ENCODE measurements around the gene RUNX2. TPM values are rescaled to one million over a fixed set of nuclear protein-coding genes. Genes with fewer than 3 reads are reported as not detected.
A peak's percentile ranks its signal among the peaks of the same experiment; 100 is the strongest.
"Not testable (repeated sequence)": the region's sequence is repeated elsewhere in the genome, so short reads cannot be mapped to it uniquely, and the experiment has no call there.

Gene RUNX2
- total and polyA plus RNA-seq, 8 donors = 0.09 to 3.8 (median 0.35) TPM

GRCh38 chr6:45558858-45559257, 230.7 kb downstream of the RUNX2 start:
- Histone ChIP-seq H3K4me1 (no peaks in the 10 kb centered on the region), H3K4me3 (no peak overlapping the region), H3K9me3 (no peaks in the 10 kb centered on the region), H3K36me3 (no peaks in the 10 kb centered on the region), H3K27me3 (no peaks in the 10 kb centered on the region), H3K27ac (no peak overlapping the region)
- FAIRE-seq = no peak
- intact Hi-C loops (cut with DNase I) = no loop called here
- no peak for ATAC-seq
- no peak for TF ChIP-seq CTCF (IDR thresholded peaks at IDR 0.05)
- no peak for DNase-seq

DNA sequence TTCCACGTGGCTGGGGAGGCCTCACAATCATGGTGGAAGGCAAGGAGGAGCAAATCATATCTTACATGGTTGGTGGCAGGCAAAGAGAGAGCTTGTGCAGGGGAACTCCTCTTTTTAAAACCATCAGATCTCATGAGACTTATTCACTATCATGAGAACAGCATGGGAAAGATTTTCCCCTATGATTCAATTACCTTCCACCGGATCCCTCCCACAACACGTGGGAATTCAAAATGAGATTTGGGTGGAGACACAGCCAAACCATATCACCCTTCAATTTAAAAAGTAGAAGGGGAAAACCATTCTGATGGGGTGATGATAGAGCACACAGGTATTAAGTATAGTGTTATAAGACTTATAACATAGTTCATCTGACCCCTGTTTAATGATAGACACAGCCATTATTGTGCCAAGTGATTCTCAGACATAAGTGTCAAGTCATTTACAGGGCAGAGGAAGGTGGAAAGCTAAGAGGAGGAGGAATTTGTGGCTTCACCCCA, 232.2 kb downstream of the RUNX2 start:
- H3K36me3 ChIP-seq; intact Hi-C loops (cut with DNase I); H3K4me3 ChIP-seq; FAIRE-seq; H3K9me3 ChIP-seq; DNase-seq; ATAC-seq; H3K27ac ChIP-seq; H3K4me1 ChIP-seq; H3K27me3 ChIP-seq: not testable (repeated sequence)
- WGBS, 2 donors = 69 to 82% methylated on average over 3 of the region's 3 CpGs

DNA sequence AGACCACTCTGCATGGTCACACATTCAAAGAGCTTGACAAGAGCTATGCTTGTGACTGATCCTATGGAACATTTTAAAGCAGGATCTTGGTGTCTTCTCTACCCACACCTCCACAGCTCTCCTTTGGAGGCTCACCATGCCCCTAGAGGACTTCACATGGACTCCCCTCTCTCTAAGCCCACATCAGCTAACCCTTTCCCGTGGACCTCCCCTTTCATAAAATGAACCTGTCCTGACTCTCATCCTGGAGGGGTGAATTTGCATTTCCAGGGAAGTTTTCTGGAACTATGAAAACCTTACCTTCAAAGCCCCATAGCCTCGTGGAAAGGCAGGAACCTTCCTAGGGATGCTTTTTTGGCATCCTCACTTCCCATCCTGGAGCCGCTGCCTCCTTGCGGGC, 234.0 kb downstream of the RUNX2 start:
- no peaks in the 10 kb centered on the region for H3K9me3 ChIP-seq
- no peak overlapping the region for H3K27ac ChIP-seq
- DNase-seq = no peak
- H3K4me1 ChIP-seq = no peaks in the 10 kb centered on the region
- WGBS, 2 donors = 74 to 84% methylated on average over 4 of the region's 4 CpGs
- no peak for TF ChIP-seq CTCF (IDR thresholded peaks at IDR 0.05)
- FAIRE-seq = no peak
- ATAC-seq = no peak
- intact Hi-C loops (cut with DNase I) = no loop called here
- no peaks in the 10 kb centered on the region for H3K27me3 ChIP-seq
- no peaks in the 10 kb centered on the region for H3K36me3 ChIP-seq
- H3K4me3 ChIP-seq = no peak overlapping the region

DNA sequence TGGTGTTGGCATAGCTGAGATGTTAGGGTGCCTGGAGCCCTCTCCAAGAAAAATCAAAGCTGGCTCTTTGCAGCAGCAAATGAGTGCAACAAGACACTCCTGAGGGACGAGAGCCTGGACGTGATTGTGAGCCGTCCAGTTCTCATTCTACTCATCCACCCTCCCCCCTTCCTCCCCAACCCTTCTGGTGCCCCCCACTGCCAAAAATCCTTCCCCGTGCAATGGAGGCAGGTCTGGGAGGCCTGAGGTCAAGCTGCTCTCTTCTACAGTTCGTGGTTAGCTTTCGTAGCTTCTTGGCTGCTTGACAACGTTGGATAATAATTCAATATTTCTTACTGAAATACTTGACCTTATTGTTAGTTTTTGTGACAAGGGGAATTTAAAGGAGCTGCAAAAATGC, 234.9 kb downstream of the RUNX2 start:
- DNase-seq (no peak), ATAC-seq (no peak), FAIRE-seq (no peak)
- Histone ChIP-seq H3K27me3 (no peaks in the 10 kb centered on the region), H3K4me1 (no peaks in the 10 kb centered on the region), H3K9me3 (no peaks in the 10 kb centered on the region), H3K36me3 (no peaks in the 10 kb centered on the region), H3K27ac (no peak overlapping the region), H3K4me3 (no peak overlapping the region)
- TF ChIP-seq CTCF (IDR thresholded peaks at IDR 0.05) = no peak
- WGBS, 2 donors = 37 to 43% methylated on average over 7 of the region's 7 CpGs
- intact Hi-C loops (cut with DNase I) = no loop called here

DNA sequence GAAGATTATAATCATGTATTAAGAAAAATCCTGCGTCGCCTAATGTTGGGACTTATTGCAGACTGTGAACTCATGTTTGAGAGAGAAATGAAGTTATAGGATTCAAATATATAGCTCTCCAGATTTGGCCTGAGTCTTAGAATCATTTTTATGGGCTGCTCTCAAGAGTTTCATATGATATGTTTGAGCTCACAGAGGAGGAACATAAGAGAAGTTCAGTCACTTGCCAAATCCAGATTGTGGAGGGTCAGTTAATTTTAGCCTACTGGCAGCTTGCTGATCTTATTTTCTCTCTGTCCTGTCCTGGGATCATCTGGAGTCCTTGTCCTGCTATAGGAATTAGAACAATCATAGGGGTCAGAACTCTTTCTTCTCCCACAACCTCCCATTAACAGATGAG, 235.7 kb downstream of the RUNX2 start:
- intact Hi-C loops (cut with DNase I) = no loop called here
- Histone ChIP-seq H3K27me3 (no peaks in the 10 kb centered on the region), H3K4me3 (no peak overlapping the region), H3K9me3 (no peaks in the 10 kb centered on the region), H3K36me3 (no peaks in the 10 kb centered on the region), H3K27ac (no peak overlapping the region), H3K4me1 (no peaks in the 10 kb centered on the region)
- ATAC-seq (no peak), DNase-seq (no peak), FAIRE-seq (no peak)
- TF ChIP-seq CTCF (IDR thresholded peaks at IDR 0.05) = no peak
- 78 to 87% methylated on average over 2 of the region's 2 CpGs for WGBS, 2 donors

- Histone ChIP-seq H3K9me3 (no peaks in the 10 kb centered on the region), H3K4me3 (no peak overlapping the region), H3K36me3 (no peaks in the 10 kb centered on the region), H3K27ac (no peak overlapping the region), H3K4me1 (no peaks in the 10 kb centered on the region), H3K27me3 (no peaks in the 10 kb centered on the region)
- ATAC-seq = peak in 3 of 4 donors; percentile 32 to 75 (median 46)
- no peak for FAIRE-seq
- no peak for TF ChIP-seq CTCF (IDR thresholded peaks at IDR 0.05)
- no peak for DNase-seq
- 33 to 37% methylated on average over 4 of the region's 4 CpGs for WGBS, 2 donors
- intact Hi-C loops (cut with DNase I) = no loop called here
Observed at GRCh38 chr6:45566882-45567281, 238.8 kb downstream of the RUNX2 start.

Measured in pancreas (tissue), 10 donors.